Activated naive CD4-positive, alpha-beta T cell treated with anti-CD3 and anti-CD28 coated beads, Interleukin-2, amount 10 ng/mL, durations not matched to agents 7 days and 5 days (primary cell): ENCODE results near the gene AHCYL1.

ENCODE experiments used
- CTCF ChIA-PET: fragments of 350-600 bp; sonication (Branson Sonifier 250); formaldehyde crosslinking; loops from one replicate; lab custom pipeline; 2021; ENCODE audit warnings: antibody characterized with exemption; lab: Charles Lee
- DNase-seq: peaks from one replicate; pipeline ENCODE4 v3.0.0-alpha.2; 2020
- H3K27ac Mint-ChIP-seq: one replicate; pipeline ENCODE4 v1.8.0; 2021; ENCODE audit warnings: mild to moderate bottlenecking, moderate library complexity, mixed read lengths
- H3K27me3 Mint-ChIP-seq: one replicate; pipeline ENCODE4 v1.8.0; 2021; ENCODE audit warnings: mild to moderate bottlenecking, mixed read lengths
- H3K36me3 Mint-ChIP-seq: one replicate; pipeline ENCODE4 v1.8.0; 2021; ENCODE audit warnings: mixed read lengths
- H3K4me1 Mint-ChIP-seq: one replicate; pipeline ENCODE4 v1.8.0; 2021; ENCODE audit warnings: mixed read lengths
- H3K4me3 Mint-ChIP-seq: one replicate; pipeline ENCODE4 v1.8.0; 2021; ENCODE audit warnings: mild to moderate bottlenecking, moderate library complexity, mixed read lengths
- H3K9me3 Mint-ChIP-seq: one replicate; pipeline ENCODE4 v1.8.0; 2021; ENCODE audit warnings: mixed read lengths

Gene AHCYL1

DNA sequence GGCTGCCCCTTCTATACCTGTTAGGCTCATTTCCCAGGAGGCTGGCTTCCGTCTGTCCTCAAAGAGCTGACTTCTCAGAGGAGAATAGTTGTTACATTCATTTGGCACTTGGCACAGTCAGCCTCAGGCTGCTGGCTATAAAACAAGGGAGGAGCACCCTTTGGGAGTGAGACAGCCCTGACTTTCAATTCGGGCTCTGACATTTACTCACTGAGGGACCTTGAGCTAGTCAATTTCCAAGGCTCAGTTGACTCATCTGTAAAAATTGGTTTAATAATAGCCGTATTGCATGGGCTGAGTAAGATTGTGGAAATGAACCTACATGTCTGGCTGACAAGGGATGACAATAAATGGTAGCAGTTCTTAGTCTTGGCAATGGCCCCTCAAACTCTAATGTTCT lies 72.2 kb downstream of the AHCYL1 start:
- DNase-seq: no peak
- no peak overlapping the region for H3K4me3 Mint-ChIP-seq
- no peaks in the 10 kb centered on the region for H3K4me1 Mint-ChIP-seq
- CTCF ChIA-PET: interaction anchor here (0.7 to 1.9 kb wide), 8 partner anchors 9 to 61 kb away, joined by 3 to 9 read pairs (median 5); partner anchors contain the start of gene STRIP1
- H3K27ac Mint-ChIP-seq: no peak overlapping the region
- H3K27me3 Mint-ChIP-seq: no peaks in the 10 kb centered on the region
- no peaks in the 10 kb centered on the region for H3K9me3 Mint-ChIP-seq
- H3K36me3 Mint-ChIP-seq: peaks cover 31% of the 10 kb centered on the region

GRCh38 chr1:110057963-110058518 lies 73.5 kb downstream of the AHCYL1 start:
- CTCF ChIA-PET: interaction anchor here (1.5 to 1.9 kb wide), 5 partner anchors 10 to 59 kb away, joined by 5 to 9 read pairs (median 5); partner anchors contain the start of gene STRIP1
- Mint-ChIP-seq H3K4me3 (no peak overlapping the region), H3K9me3 (no peaks in the 10 kb centered on the region), H3K36me3 (peaks cover 27% of the 10 kb centered on the region), H3K27me3 (no peaks in the 10 kb centered on the region), H3K27ac (no peak overlapping the region), H3K4me1 (no peaks in the 10 kb centered on the region)
- DNase-seq: no peak

GRCh38 chr1:110058591-110058990 lies 74.0 kb downstream of the AHCYL1 start:
- H3K4me1 Mint-ChIP-seq: no peaks in the 10 kb centered on the region
- peaks cover 22% of the 10 kb centered on the region for H3K36me3 Mint-ChIP-seq
- no peaks in the 10 kb centered on the region for H3K27me3 Mint-ChIP-seq
- no peak overlapping the region for H3K27ac Mint-ChIP-seq
- DNase-seq: no peak
- no peak overlapping the region for H3K4me3 Mint-ChIP-seq
- no peaks in the 10 kb centered on the region for H3K9me3 Mint-ChIP-seq
- CTCF ChIA-PET: interaction anchor here (1.5 to 2.1 kb wide), 3 partner anchors 10 to 74 kb away, joined by 5 to 18 read pairs (median 7); partner anchors contain the start of gene AHCYL1

GRCh38 chr1:110059133-110059863 lies 74.7 kb downstream of the AHCYL1 start:
- H3K36me3 Mint-ChIP-seq: peaks cover 15% of the 10 kb centered on the region

DNA sequence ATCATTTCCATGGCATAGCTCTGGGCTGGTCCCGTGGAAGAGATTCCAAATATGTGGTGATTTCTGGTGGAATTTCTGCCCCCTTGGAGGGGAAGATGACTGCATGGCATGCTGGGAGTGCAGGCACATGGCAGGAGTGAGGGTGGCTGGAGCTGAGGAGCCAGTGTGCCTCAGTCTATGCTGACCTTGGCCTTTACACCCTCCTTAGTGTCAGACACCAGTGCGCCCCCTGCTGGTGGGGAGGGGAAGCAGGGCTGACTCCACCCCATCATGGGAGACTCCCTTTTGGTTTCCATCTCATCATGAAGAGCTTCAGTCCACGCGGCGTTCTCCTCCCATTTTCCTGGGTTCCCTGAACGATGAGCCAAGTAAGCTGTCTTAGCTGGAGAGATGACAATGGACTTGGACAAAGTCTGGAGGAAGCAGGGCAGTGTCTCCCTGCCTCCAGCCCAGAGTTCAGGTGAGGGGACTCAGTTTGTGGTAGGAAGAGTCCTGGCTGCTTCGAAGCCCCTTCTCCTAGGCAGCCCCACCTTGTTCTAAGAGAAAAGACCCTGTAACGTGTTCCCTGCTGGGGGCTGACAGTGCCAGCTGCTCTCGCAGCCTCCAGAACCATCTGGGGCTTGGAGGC lies 75.6 kb downstream of the AHCYL1 start:
- no peak overlapping the region for H3K4me3 Mint-ChIP-seq
- H3K27me3 Mint-ChIP-seq: peaks cover 13% of the 10 kb centered on the region
- H3K9me3 Mint-ChIP-seq: no peaks in the 10 kb centered on the region
- DNase-seq: peak; percentile 81
- peaks cover 13% of the 10 kb centered on the region for H3K36me3 Mint-ChIP-seq
- H3K27ac Mint-ChIP-seq: no peak overlapping the region
- no peaks in the 10 kb centered on the region for H3K4me1 Mint-ChIP-seq
- CTCF ChIA-PET: interaction anchor here (0.6 to 3.5 kb wide), 32 partner anchors 9 to 725 kb away, joined by 3 to 21 read pairs (median 5); partner anchors contain the start of genes AHCYL1, ALX3 and STRIP1

More at GRCh38 chr1:110059133-110059863, 74.7 kb downstream of the AHCYL1 start:
- Mint-ChIP-seq H3K9me3 (no peaks in the 10 kb centered on the region), H3K27ac (no peak overlapping the region), H3K4me1 (no peaks in the 10 kb centered on the region), H3K4me3 (no peak overlapping the region), H3K27me3 (peaks cover 5% of the 10 kb centered on the region)
- no peak for DNase-seq
- CTCF ChIA-PET: interaction anchor here (0.7 to 3.5 kb wide), 22 partner anchors 8 to 726 kb away, joined by 3 to 21 read pairs (median 7); partner anchors contain the start of genes AHCYL1, ALX3 and STRIP1

GRCh38 chr1:110060662-110061060 lies 76.1 kb downstream of the AHCYL1 start:
- no peak for DNase-seq
- peaks cover 10% of the 10 kb centered on the region for H3K36me3 Mint-ChIP-seq
- peaks cover 18% of the 10 kb centered on the region for H3K27me3 Mint-ChIP-seq
- no peak overlapping the region for H3K4me3 Mint-ChIP-seq
- CTCF ChIA-PET: interaction anchor here (0.6 to 3.5 kb wide), 28 partner anchors 9 to 421 kb away, joined by 3 to 21 read pairs (median 6); partner anchors contain the start of genes AHCYL1, ALX3 and STRIP1
- H3K9me3 Mint-ChIP-seq: no peaks in the 10 kb centered on the region
- H3K27ac Mint-ChIP-seq: no peak overlapping the region
- no peaks in the 10 kb centered on the region for H3K4me1 Mint-ChIP-seq

DNA sequence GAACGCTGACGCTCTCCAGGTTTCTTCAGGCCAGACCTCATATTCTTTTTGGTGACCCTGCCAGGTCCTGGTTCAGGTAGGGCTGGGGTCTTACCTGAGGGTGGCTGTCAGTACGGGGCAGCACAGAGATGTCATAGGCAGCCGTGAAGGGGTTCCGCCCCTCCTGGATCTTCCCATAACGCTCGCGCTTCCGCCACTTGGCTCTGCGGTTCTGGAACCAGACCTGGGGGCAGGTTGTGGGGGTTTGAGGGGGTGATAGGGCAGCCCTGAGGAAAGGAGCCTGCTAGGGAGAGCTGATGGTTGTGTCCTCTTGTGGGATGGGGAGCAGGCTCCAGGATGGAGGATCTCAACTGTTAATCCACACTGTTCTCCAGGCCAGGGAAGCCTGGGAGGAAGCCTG lies 76.8 kb downstream of the AHCYL1 start:
- no peaks in the 10 kb centered on the region for H3K4me1 Mint-ChIP-seq
- no peaks in the 10 kb centered on the region for H3K9me3 Mint-ChIP-seq
- CTCF ChIA-PET: interaction anchor here (1.1 to 3.5 kb wide), 10 partner anchors 10 to 421 kb away, joined by 3 to 21 read pairs (median 6); no protein-coding TSS in a partner anchor
- DNase-seq: no peak
- peaks cover 7% of the 10 kb centered on the region for H3K36me3 Mint-ChIP-seq
- peaks cover 25% of the 10 kb centered on the region for H3K27me3 Mint-ChIP-seq
- no peak overlapping the region for H3K27ac Mint-ChIP-seq
- H3K4me3 Mint-ChIP-seq: no peak overlapping the region

DNA sequence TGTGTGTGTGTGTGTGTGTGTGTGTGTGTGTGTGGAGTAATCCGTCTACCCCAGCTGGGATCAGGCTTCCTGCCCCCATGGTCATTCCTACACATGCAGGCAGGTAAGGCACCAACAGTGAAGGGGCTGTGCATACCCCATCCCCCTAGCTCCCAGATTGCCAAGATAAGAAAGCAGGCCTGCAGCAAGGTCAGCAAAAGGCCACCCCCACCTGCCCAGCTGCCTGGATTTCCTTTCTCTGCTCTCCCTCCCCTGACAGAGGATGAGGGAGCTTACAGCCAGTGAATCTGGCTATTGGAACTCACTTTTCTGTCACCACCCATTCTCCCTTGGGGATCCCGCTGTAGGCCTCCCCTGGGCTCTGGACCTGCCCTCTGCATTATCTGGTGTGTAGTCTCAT lies 78.0 kb downstream of the AHCYL1 start:
- peaks cover 7% of the 10 kb centered on the region for H3K36me3 Mint-ChIP-seq
- H3K9me3 Mint-ChIP-seq: no peaks in the 10 kb centered on the region
- CTCF ChIA-PET: interaction anchor here (1.1 to 3.5 kb wide), 8 partner anchors 9 to 90 kb away, joined by 3 to 18 read pairs (median 4); no protein-coding TSS in a partner anchor
- peaks cover 38% of the 10 kb centered on the region for H3K27me3 Mint-ChIP-seq
- no peak overlapping the region for H3K4me3 Mint-ChIP-seq
- no peaks in the 10 kb centered on the region for H3K4me1 Mint-ChIP-seq
- no peak for DNase-seq
- no peak overlapping the region for H3K27ac Mint-ChIP-seq

- Mint-ChIP-seq H3K27ac (no peak overlapping the region), H3K4me3 (no peak overlapping the region), H3K9me3 (no peaks in the 10 kb centered on the region), H3K36me3 (peaks cover 4% of the 10 kb centered on the region), H3K4me1 (peaks cover 5% of the 10 kb centered on the region), H3K27me3 (peaks cover 50% of the 10 kb centered on the region)
- DNase-seq: no peak
- CTCF ChIA-PET: interaction anchor here (1.6 to 2.9 kb wide), 2 partner anchors 9 to 17 kb away, joined by 3 to 10 read pairs; no protein-coding TSS in a partner anchor
Observed at GRCh38 chr1:110063781-110064180, 79.2 kb downstream of the AHCYL1 start.

DNA sequence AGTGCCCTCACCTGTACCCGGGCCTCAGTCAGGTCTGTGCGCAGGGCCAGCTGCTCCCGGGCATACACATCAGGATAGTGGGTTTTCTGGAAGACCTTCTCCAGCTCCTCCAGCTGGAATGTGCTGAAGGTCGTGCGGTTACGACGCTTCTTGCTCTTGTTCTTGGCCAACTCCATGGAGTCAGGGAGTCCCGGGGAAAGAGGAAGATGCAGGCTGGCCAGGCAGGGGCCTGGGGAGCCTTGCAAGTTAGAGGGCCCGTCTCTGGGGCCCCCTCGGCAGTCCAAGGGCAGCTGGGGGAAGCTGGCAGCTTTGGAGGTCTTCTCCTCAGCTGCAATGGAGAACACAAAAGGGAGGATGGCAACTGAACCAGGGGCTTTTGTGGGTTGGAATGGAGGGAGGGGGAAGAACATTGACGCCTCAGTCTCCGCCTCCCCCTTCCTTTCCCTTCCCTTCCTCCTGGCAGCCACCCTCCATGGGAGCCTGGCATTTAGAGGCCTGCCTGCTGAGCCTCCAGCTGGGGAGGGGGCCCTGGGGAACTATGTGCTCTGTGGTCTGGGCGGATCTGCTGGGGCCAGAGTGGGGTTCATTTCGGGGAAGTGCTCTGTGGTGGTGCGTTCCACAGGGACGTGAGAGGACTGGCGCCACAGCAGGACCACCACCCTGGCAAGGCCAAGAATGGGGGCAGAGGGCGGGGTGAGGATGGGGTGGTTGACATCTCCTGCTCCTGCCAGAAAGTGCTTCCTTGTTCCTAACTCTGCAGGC lies 80.2 kb downstream of the AHCYL1 start:
- H3K27me3 Mint-ChIP-seq: peaks cover 59% of the 10 kb centered on the region
- peaks cover 5% of the 10 kb centered on the region for H3K4me1 Mint-ChIP-seq
- no peak overlapping the region for H3K27ac Mint-ChIP-seq
- CTCF ChIA-PET: interaction anchor here (2.9 kb wide), 1 partner anchor 10 kb away, joined by 10 read pairs; no protein-coding TSS in a partner anchor
- H3K4me3 Mint-ChIP-seq: no peak overlapping the region
- no peak for DNase-seq
- H3K36me3 Mint-ChIP-seq: peaks cover 4% of the 10 kb centered on the region
- no peaks in the 10 kb centered on the region for H3K9me3 Mint-ChIP-seq

GRCh38 chr1:110065841-110066240 lies 81.3 kb downstream of the AHCYL1 start:
- Mint-ChIP-seq H3K9me3 (no peaks in the 10 kb centered on the region), H3K27me3 (peaks cover 69% of the 10 kb centered on the region), H3K36me3 (no peaks in the 10 kb centered on the region), H3K4me3 (no peak overlapping the region), H3K27ac (no peak overlapping the region), H3K4me1 (peaks cover 5% of the 10 kb centered on the region)
- no peak for DNase-seq
- CTCF ChIA-PET: interaction anchor here (2.0 to 2.9 kb wide), 2 partner anchors 11 to 36 kb away, joined by 6 to 10 read pairs; no protein-coding TSS in a partner anchor

- Mint-ChIP-seq H3K9me3 (no peaks in the 10 kb centered on the region), H3K27me3 (peaks cover 85% of the 10 kb centered on the region), H3K4me1 (peaks cover 5% of the 10 kb centered on the region), H3K36me3 (no peaks in the 10 kb centered on the region), H3K27ac (no peak overlapping the region), H3K4me3 (no peak overlapping the region)
- DNase-seq: no peak
- CTCF ChIA-PET: interaction anchor here (1.0 to 2.0 kb wide), 2 partner anchors 37 to 38 kb away, joined by 3 to 6 read pairs; no protein-coding TSS in a partner anchor
Observed at GRCh38 chr1:110067479-110067892, 82.9 kb downstream of the AHCYL1 start.
